LHCN-M2 (cell line): Measurements from ENCODE around the gene CNST. TPM values are rescaled to one million over a fixed set of nuclear protein-coding genes. Genes with fewer than 3 reads are reported as not detected.
"Not testable (repeated sequence)": the region's sequence is repeated elsewhere in the genome, so short reads cannot be mapped to it uniquely, and the experiment has no call there.

Experiments used
- DNase-seq: peaks from one replicate; pipeline ENCODE4 v3.0.0-alpha.2; 2012; ENCODE audit warnings: low read depth
- total RNA-seq: library from RNA; depleted of rRNA; stranded (reverse); fragments of >200 nt; gene quantifications from 2 replicates; pipeline ENCODE4 v1.2.3, GENCODE V29; 2014

Gene CNST
- total RNA-seq, 1 experiment from 2014 or later, result 16.4 TPM

- no peak for DNase-seq
These were observed 8.2 kb upstream of the CNST start for GRCh38 chr1:246558041-246558440.

- DNase-seq, result no peak
These were observed 6.9 kb upstream of the CNST start for GRCh38 chr1:246559310-246559709.

GRCh38 chr1:246560833-246561232, 5.4 kb upstream of the CNST start:
- not testable (repeated sequence) for DNase-seq

GRCh38 chr1:246564839-246565750, 1.2 kb upstream of the CNST start:
- no peak for DNase-seq

- DNase-seq, result no peak
These were observed 517 bp upstream of the CNST start for GRCh38 chr1:246565751-246566127.

GRCh38 chr1:246566813-246567645, 773 bp downstream of the CNST start:
- DNase-seq, result peak; percentile 58

GRCh38 chr1:246567646-246568235, 1.5 kb downstream of the CNST start:
- no peak for DNase-seq

GRCh38 chr1:246569248-246570238, 3.3 kb downstream of the CNST start:
- DNase-seq, result no peak

- not testable (repeated sequence) for DNase-seq
These were observed 5.1 kb downstream of the CNST start for GRCh38 chr1:246571309-246571708.

- no peak for DNase-seq
These were observed 5.7 kb downstream of the CNST start for GRCh38 chr1:246571953-246572352.

- no peak for DNase-seq
These were observed 6.5 kb downstream of the CNST start for GRCh38 chr1:246572785-246573184.

- no peak for DNase-seq
These were observed 7.2 kb downstream of the CNST start for GRCh38 chr1:246573491-246573890.

- DNase-seq, result no peak
These were observed 10.4 kb downstream of the CNST start for GRCh38 chr1:246576709-246577032.

GRCh38 chr1:246577082-246577719, 10.9 kb downstream of the CNST start:
- no peak for DNase-seq

GRCh38 chr1:246577720-246578106, 11.5 kb downstream of the CNST start:
- DNase-seq, result no peak

GRCh38 chr1:246579818-246580217, 13.6 kb downstream of the CNST start:
- DNase-seq, result no peak

GRCh38 chr1:246580497-246581370, 14.5 kb downstream of the CNST start:
- DNase-seq, result no peak

- no peak for DNase-seq
These were observed 16.2 kb downstream of the CNST start for GRCh38 chr1:246582301-246583055.

GRCh38 chr1:246583056-246583440, 16.8 kb downstream of the CNST start:
- DNase-seq, result no peak
